Stomach (tissue), 9 donors: ENCODE data around the gene AHCYL2. TPM values are rescaled to one million over a fixed set of nuclear protein-coding genes. Genes with fewer than 3 reads are reported as not detected.

Source experiments
- DNase-seq, 2 donors: peaks; one replicate each; pipeline versions ENCODE4 v3.0.0 to v3.0.0-alpha.2; 2013 to 2019
- H3K27ac ChIP-seq, 5 donors: fragments of 200-600 bp in 4 of 5; sonication (generic) in 4 of 5; one replicate each; pipeline ENCODE4 v1.5.1; 2013 to 2019; ENCODE audit warnings: mild to moderate bottlenecking in 1 of 5, moderate library complexity in 1 of 5
- H3K27me3 ChIP-seq, 3 donors: fragments of 200-600 bp; sonication (generic); one replicate each; pipeline ENCODE4 v1.5.1; 2017 to 2019; ENCODE audit warnings: mixed run types in 1 of 3
- H3K36me3 ChIP-seq, 4 donors: fragments of 200-600 bp; sonication (generic); 1 replicate in 3 of 4; 2 replicates in 1 of 4; pipeline ENCODE4 v1.5.1; 2016 to 2019
- H3K4me1 ChIP-seq, 4 donors: fragments of 200-600 bp; sonication (generic); one replicate each; pipeline ENCODE4 v1.5.1; 2016 to 2019
- H3K4me3 ChIP-seq, 4 donors: fragments of 200-600 bp; sonication (generic) in 3 of 4; one replicate each; pipeline ENCODE4 v1.5.1; 2016 to 2019; ENCODE audit warnings: mild to moderate bottlenecking in 1 of 4
- H3K9me3 ChIP-seq, 4 donors: fragments of 200-600 bp; sonication (generic); one replicate each; pipeline ENCODE4 v1.5.1; 2016 to 2019
- CTCF ChIP-seq, 7 experiments: fragments of 450-650 bp in 4 of 7; fragments of 200-600 bp in 3 of 7; sonication (generic) in 3 of 7; IDR thresholded peaks; one replicate each; pipeline ENCODE4 v1.5.1; 2016 to 2019; ENCODE audit warnings: antibody characterized with exemption in 7 of 7, control low read depth in 2 of 7, mild to moderate bottlenecking in 1 of 7
- EP300 ChIP-seq: sonication (generic); formaldehyde crosslinking; IDR thresholded peaks from one replicate; pipeline ENCODE4 v1.6.1; 2017; ENCODE audit warnings: antibody characterized with exemption
- POLR2A ChIP-seq, 4 donors: fragments of 450-650 bp; IDR thresholded peaks; one replicate each; pipeline ENCODE4 v1.6.1; 2016; ENCODE audit warnings: antibody characterized with exemption in 4 of 4, control low read depth in 2 of 4, mild to moderate bottlenecking in 1 of 4, moderate library complexity in 1 of 4
- POLR2AphosphoS5 ChIP-seq, 3 donors: sonication (generic); formaldehyde crosslinking; IDR thresholded peaks; one replicate each; pipeline ENCODE4 v1.6.1; 2016; ENCODE audit warnings: antibody characterized with exemption in 3 of 3
- WGBS, 5 donors: extraction: QIAGEN DNeasy Blood & Tissue Kit in 3 of 5; methylation state at CpG; one replicate each; pipeline versions ENCODE4 v1.1.5 to v1.1.7; 2013 to 2018; 5-methylcytosine and 5-hydroxymethylcytosine counted together
- intact Hi-C: fragments of 100-400 bp; cut with DNase I; formaldehyde crosslinking; loops from one replicate; pipeline ENCODE4 v1.15.1; 2023; ENCODE audit warnings: low total_unique reads
- polyA plus RNA-seq, 3 donors: library from polyadenylated mRNA; stranded (reverse); fragments of 200-250 nt; gene quantifications; one replicate each; pipeline ENCODE4 v1.2.3, GENCODE V29; 2013
- total RNA-seq, 5 donors: library from RNA; depleted of rRNA; stranded (reverse); fragments of >200 nt; gene quantifications; one replicate each; pipeline versions ENCODE4 v1.1.0 to v1.2.3, GENCODE V29; 2014 to 2016
- donor health status: healthy with polysubstance abuse.
- donor health status: Bipolar disorder and iron deficiency.
- donor health status: healthy.

AHCYL2 gene
- total and polyA plus RNA-seq, 8 donors, result 4.6 to 87.0 (median 61.6) TPM

DNA sequence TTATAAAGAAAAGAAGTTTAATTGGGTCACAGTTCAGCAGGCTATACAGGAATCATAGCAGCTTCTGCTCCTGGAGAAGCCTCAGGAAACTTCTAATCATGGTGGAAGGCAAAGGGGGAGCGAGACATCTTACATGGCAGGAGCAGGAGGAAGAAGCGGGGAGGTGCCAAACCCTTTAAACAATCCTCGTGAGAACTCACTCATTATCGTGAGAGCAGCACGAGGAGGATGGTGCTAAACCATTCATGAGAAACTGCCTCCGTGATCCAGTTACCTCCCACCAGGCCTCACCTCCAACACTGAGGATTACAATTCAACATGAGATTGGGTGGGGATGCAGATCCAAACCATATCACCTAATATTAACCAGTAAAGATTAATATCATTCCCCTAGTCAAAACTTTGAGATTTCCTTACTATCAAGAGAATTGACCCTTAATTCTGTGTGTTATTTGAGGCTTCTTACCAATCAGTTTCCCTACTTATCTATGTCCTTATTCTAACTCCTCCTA, 38.0 kb upstream of the AHCYL2 start:
- 83 to 96% (median 92%) methylated on average over 6 of the region's 6 CpGs for WGBS, 5 donors
- intact Hi-C loops, result no loop called here
- Histone ChIP-seq H3K27ac (no peak overlapping the region), H3K27me3 (peaks cover 0 to 30% (median 15%) of the 10 kb centered on the region in 3 donors), H3K36me3 (no peaks in the 10 kb centered on the region), H3K4me1 (peaks cover 9 to 33% (median 26%) of the 10 kb centered on the region in 4 donors), H3K4me3 (no peak overlapping the region), H3K9me3 (no peaks in the 10 kb centered on the region)
- no peak for TF ChIP-seq CTCF (IDR thresholded peaks at IDR 0.05)
- TF ChIP-seq POLR2A (IDR thresholded peaks at IDR 0.05), result no peak
- no peak for TF ChIP-seq EP300
- TF ChIP-seq POLR2AphosphoS5 (IDR thresholded peaks at IDR 0.05), result no peak
- DNase-seq, result no peak

GRCh38 chr7:129187681-129188371, 37.0 kb upstream of the AHCYL2 start:
- 22 to 29% (median 26%) methylated on average over 14 of the region's 14 CpGs for WGBS, 5 donors
- DNase-seq, result no peak
- no peaks in the 10 kb centered on the region for H3K36me3 ChIP-seq
- peak overlapping the region in 3 of 5 donors; percentile 38 to 73 (median 65) for H3K27ac ChIP-seq
- TF ChIP-seq CTCF (IDR thresholded peaks at IDR 0.05) (no peak), POLR2AphosphoS5 (IDR thresholded peaks at IDR 0.05) (no peak), POLR2A (IDR thresholded peaks at IDR 0.05) (no peak), EP300 (no peak)
- H3K4me1 ChIP-seq, result peaks cover 9 to 33% (median 26%) of the 10 kb centered on the region in 4 donors
- intact Hi-C loops, result no loop called here
- peak overlapping the region; percentile 77 to 90 (median 86) for H3K4me3 ChIP-seq
- H3K9me3 ChIP-seq, result no peaks in the 10 kb centered on the region
- peaks cover 0 to 30% (median 15%) of the 10 kb centered on the region in 3 donors for H3K27me3 ChIP-seq

DNA sequence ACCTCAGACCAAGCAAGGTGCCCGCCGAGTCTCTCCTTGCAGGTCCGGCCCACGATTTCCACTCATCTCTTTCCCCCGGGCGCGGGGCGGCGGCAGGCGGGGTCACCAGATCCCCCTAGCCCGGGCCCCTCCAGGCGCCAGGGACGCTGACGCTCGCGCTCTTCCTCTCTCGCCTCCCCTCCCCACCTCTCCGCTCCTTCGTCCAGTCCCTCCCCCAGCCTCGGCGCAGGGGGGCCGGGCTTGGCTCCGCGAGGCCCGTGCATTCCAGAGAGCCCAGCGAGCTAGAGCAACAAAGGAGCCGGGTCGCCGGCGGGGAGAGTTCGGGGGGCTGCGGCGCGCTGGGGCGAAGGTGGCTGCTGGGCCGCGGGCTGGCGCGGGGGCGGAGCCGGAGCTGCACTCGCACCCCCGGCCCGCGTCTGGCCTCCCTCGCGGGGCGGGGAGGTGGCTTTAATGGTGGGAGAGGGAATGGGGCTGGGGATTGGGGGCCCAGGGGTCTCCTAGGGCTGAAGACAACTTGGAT, 36.4 kb upstream of the AHCYL2 start, which contains the start of gene SMO:
Gene SMO, plus strand, starts transcription at position 262 of the 520 bp plus-strand sequence. CDS start 519 bp downstream, outside the sequence.
- Histone ChIP-seq H3K4me1 (peaks cover 9 to 33% (median 26%) of the 10 kb centered on the region in 4 donors), H3K9me3 (no peaks in the 10 kb centered on the region), H3K4me3 (peak within 1 kb of the TSS; percentile 77 to 90 (median 86)), H3K27me3 (peaks cover 0 to 30% (median 15%) of the 10 kb centered on the region in 3 donors), H3K36me3 (no peaks in the 10 kb centered on the region), H3K27ac (peak within 1 kb of the TSS in 3 of 5 donors; percentile 38 to 73 (median 65))
- TF ChIP-seq POLR2A (IDR thresholded peaks at IDR 0.05) (no peak), POLR2AphosphoS5 (IDR thresholded peaks at IDR 0.05) (peak in 1 of 3 donors; percentile 10)
- WGBS, 5 donors, result 1 to 2% (median 1%) methylated on average over 33 to 48 of the region's 48 CpGs
- DNase-seq, result peak; percentile 37 to 94
- intact Hi-C loops, result no loop called here

GRCh38 chr7:129188892-129189660, 35.8 kb upstream of the AHCYL2 start:
- intact Hi-C loops, result no loop called here
- H3K27me3 ChIP-seq, result peaks cover 0 to 30% (median 15%) of the 10 kb centered on the region in 3 donors
- 1 to 3% (median 1%) methylated on average over 30 to 83 of the region's 83 CpGs for WGBS, 5 donors

More at GRCh38 chr7:129188892-129189660, 35.8 kb upstream of the AHCYL2 start:
- H3K4me3 ChIP-seq, result peak overlapping the region; percentile 77 to 90 (median 86)
- H3K27ac ChIP-seq, result peak overlapping the region in 3 of 5 donors; percentile 38 to 73 (median 65)
- H3K9me3 ChIP-seq, result no peaks in the 10 kb centered on the region
- peak in 1 of 2 donors; percentile 69 for DNase-seq
- peaks cover 9 to 33% (median 26%) of the 10 kb centered on the region in 4 donors for H3K4me1 ChIP-seq
- TF ChIP-seq CTCF (IDR thresholded peaks at IDR 0.05), result no peak
- TF ChIP-seq POLR2A (IDR thresholded peaks at IDR 0.05), result no peak
- TF ChIP-seq POLR2AphosphoS5 (IDR thresholded peaks at IDR 0.05), result no peak
- TF ChIP-seq EP300, result no peak
- H3K36me3 ChIP-seq, result no peaks in the 10 kb centered on the region
